Brain pericyte (primary cell): Measurements from ENCODE around the gene POMT2.
"Not testable (repeated sequence)": the region's sequence is repeated elsewhere in the genome, so short reads cannot be mapped to it uniquely, and the experiment has no call there.

ENCODE experiments used
- DNase-seq: peaks from one replicate; pipeline ENCODE4 v3.0.0-alpha.2; 2012; ENCODE audit warnings: low read depth, low spot score

The POMT2 gene

DNA sequence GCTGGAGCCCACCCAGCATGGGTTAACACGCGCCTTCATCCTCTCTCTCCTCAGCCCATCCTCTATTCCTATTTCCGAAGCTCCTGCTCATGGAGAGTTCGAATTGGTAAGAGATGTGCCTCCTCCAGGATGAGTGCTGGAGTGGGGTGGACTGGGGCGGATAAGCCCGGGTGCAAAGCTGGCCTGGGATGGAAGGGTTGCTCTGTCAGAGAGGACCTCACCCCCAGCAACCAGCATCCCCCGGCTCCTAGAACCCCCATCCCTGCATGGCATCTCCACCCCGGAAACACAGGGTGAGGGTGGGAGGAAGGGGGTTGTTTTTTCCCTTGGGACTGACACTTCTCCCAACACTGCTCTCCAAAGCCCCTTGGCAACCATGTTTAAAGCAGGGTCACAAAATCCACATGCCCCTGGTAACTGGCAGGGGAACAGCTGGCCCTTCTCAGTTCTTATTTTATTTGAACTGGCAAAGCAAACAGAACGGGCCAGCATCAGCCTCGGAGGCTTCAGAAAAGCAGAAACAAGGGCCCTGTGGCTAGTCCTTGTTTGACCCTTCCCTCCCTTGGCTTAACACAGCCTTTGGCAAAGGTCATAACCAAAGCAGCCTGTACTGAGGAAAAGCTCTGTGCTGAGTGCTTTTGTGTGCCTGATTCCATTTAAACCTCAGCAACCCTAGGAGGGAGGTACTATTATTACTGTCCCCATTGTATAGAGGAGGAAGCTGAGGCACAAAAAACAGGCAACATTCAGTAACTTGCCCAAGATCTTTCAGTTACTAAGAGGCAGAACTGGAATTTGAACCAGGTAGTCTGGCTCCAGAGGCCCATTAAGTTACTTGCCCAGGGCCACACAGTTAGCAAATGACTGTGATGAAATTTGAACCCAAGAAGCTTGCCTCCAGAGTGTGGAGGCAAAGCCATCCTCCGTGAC is 4.4 kb upstream of the POMT2 start:
- no peak for DNase-seq

DNA sequence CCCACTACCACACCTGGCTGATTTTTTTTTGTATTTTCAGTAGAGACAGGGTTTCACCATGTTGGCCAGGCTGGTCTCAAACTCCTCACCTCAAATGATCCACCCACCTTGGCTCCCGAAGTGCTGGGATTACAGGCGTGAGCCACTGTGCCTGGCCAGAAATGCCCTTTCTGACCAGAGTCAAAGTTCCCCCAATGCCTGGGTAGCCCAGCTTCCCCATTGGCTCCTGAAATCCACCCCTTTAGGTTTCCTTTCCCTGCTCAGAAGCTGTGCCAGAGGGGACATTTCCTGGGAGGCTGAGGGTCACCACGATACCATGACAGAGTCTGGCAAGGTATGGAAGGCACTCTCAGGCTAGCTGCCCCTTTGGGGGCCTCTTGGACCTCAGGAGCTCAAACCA is 3.6 kb upstream of the POMT2 start:
- no peak for DNase-seq

DNA sequence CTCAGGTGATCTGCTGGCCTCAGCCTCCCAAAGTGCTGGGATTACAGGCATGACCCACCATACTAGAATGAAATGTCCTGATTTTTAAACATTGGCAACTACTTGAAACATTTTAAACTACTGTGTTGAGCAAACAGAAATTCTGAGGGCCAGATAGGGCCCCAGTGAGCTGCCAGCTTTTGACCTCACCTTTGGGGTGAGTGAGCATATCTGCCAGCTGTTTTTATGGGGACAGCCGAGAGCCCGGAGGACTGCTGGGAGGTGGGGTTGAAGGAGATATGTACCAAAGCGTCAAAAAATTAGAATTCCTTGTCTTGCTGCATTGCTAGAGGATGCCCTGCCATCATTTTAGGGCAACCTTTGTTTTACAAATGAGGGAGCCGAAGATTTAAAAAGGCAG is 2.9 kb upstream of the POMT2 start:
- no peak for DNase-seq

DNA sequence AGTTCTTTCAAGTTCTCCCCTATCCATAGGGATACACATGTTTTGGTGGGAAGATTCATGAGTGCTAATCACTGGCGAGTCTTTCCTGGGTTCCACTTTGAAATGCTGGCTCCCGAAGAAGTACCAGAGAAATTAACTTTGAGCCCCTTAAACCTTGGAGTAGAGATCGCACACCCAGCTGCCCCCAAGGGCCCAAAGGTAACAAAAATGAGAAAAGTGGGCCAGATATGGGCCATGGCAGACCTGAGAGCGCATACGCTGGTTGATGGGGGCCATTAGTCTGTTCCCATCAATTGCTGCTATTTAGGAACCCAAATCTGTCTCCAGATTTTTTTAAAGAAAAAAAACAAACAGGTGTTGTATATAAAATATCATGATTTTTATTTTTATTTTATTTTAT is 2.3 kb upstream of the POMT2 start:
- no peak for DNase-seq

DNA sequence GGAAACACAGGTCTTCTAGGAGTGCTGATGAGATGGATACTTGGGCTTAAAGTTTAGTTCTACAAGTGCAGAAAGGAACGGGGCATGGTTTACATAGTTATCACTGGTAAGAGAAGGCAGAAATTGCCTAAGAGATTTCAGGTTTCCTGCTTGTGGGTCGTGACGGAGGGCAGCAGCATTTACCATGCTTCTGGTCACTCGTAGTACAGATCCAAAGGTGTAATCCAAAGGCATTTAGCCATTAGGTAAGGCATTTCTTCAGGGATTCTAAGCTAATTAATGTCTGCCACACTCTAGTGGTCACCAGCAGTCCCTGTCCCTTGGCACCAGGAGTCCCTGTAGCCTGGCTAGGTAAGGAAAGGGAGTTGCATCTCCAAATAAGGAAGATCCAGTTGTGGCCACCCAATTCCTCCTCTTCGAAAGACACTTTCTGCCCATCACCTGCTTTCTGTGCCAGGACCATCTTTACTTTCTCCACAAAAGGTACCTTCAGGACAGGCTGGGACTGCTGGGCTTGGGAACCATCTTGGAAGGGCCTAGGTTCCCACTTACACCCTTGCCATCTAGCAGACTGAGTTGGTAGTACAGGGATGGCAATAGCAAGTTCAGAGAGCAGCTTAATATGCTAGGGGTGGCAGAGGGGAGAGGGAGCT is 1.7 kb upstream of the POMT2 start:
- DNase-seq = no peak

DNA sequence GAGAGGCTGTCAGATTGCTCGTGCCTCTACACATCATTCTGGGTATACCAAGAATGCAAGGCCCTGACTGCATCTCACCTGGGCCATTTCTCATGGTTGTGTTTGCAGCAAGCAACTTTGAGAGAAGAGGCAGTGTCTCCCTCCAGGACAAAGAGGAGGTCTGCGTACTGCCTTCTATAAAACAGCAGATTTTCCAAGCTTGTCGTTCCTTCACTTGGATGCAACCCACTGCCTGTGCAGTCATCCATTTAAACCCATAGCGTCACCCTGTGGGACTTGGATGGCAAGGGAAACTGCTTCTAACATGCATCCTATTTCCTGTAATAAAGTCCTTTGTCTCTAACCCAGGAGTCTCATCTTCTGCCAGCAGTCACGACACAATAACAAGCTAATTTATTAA is 1.3 kb downstream of the POMT2 start:
- no peak for DNase-seq

DNA sequence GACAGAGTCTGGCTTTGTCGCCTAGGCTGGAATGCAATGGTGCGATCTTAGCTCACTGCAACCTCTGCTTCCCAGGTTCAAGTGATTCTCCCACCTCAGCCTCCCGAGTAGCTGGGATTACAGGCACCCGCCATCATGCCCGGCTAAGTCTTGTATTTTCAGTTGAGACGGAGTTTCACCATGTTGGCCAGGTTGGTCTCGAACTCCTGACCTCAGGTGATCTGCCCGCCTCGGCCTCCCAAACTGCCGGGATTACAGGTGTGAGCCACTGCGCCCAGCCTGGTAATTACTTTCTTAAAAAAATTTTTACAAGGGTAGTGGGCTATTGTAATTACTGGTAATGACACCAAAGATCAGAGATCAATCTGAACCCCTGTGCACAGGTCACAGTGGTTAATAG is 1.9 kb downstream of the POMT2 start:
- DNase-seq = not testable (repeated sequence)

DNA sequence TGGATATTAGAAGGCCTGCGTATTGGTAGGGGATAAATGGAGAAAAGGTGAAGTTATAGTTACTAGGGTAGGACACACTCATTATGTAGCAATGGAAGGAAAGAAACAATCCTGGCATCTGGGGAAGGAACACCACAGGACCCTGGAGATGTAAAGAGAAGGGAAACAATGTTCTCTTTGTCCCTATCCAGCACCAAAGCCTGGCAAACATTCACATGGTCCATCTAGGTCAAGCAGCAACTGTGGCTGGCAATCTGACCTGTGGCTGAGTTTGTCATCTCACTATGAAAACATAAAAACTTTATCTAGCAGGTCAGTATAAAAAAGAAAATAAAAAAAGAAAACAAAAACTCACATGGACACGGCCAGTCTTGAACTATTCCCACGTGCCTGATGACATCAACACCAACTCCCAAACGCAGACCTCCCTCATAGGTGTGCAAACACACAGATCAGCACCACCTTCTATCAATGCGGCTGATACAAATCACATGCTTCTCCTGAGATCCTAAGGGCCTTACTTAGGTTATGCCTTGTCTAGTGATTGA is 2.6 kb downstream of the POMT2 start:
- DNase-seq = no peak

DNA sequence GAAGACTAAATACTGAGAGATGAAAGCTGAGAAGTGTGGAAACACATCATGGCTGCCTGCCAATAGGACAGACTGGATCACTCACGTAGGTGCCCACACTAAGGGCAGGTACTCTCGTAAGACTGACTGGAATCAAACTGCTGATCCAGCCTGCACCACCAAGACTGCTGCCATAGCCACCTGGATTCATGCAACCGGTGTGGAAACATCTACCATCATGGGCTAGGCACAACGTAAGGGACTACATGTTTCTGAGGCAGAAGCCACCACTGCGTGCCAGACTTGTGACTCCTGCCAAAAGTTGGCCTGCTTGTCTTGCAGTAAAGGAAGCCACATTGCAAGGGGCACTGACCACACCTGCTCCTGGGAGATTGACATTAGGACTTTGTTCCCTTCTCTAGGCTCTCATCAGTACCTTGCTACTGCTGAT is 3.8 kb downstream of the POMT2 start:
- no peak for DNase-seq

DNA sequence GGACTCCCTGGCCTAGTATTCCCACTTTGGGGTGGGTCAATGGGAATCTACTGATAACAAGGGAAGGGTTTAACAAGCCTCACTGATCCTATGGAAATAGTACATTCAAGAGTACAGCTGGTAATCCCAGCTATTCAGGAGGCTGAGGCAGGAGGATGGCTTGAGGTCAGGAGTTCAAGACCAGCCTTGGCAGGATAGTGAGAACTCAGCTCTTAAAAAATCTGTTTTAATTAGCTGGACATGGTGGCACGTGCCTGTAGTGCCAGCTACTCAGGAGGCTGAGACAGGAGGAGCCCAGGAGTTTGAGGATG is 4.5 kb downstream of the POMT2 start:
- no peak for DNase-seq

DNA sequence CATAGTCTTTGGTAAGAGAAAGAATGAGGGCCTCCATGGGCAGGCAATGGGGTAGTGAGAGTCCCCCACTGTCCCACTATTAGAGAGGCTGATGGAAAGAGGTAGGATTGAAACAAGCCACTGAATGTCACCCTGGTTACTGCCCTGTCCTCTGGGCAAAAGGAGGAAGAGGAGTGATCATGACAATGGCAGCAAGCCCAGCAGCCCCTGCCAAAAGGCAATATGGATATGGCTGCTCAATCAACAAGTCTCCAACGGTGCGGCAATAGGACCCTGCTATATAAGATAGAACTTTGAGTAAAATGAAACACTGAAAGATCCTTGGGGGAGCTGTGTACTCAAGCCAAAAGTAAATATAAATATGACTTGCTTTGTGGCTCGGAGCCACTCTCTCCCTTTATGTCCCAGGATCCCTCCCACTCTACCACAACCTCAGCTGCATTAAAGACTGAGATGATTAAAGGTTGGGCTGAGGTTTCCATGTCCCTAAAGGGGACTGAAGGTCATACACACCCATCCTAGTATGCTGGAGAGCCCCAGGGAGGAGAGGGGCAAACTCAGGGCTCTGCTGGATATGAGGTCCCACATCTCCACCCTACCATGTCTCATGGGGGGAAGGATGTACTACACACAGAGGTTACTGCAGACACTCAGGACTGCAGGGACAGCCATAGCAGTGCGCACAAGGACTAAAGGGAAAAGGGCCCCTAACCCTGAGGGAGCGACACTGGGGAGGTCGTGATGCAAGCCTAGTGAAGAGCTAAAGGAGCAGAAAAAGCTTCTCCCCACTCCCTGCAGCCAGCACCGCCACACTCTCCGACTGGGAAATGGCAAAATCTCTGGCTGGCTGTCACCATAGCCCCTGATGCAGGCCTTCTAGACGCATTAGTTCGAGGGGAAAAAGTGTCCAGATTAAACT is 5.9 kb downstream of the POMT2 start:
- no peak for DNase-seq

DNA sequence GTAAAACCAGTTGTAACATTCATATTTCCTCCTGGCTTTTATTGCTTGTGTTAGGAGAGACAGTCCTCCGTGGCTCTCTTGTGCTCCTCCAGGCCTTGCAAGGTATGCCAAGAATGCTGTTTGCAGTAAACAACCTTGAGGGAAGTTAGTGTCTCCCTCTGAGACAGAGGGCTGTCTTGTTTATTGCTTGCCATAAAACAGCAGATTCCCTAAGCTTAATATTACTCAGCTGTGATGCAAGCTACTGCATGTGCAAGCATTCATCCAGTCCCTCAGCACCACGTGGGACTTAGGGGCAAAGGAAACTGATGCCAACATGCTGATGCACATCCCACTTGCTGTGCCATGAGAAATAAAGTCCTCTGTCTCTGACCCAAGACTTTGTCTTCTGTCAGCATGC is 6.6 kb downstream of the POMT2 start:
- no peak for DNase-seq

DNA sequence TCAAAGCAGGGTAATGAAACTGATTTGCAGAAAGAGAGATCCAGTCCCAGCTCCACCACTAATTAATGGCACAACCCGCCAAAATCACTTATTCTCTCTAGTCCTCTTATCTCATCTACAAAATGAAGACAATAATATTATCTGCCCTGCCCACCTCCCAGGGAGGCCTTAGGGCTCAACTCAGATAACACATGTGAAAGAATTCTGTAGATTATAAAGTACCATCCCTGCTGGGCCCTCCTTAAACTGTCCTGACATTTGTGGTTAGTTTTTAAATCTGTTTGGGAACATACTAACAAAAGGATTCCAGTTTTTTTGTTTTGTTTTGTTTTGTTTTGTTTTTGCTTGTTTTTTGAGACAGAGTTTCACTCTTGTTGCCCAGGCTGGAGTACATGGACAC is 7.3 kb downstream of the POMT2 start:
- no peak for DNase-seq

DNA sequence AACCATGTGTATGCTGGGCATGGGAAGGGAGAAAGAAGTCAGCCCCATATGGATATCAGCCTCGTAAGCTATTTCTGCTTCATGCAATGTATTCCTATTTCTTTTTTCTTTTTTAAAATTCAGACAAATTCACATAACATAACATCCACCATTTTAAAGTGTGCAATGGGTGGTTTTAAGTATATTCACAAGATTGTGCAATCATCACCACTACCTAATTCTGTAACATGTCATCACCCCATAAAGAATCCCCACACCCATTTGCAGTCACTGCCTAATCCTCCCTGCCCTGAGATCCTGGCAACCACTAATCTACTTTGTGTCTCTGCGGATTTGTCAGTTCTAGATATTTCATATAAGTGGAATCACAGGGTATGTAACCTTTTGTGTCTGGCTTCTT is 9.5 kb downstream of the POMT2 start:
- no peak for DNase-seq

DNA sequence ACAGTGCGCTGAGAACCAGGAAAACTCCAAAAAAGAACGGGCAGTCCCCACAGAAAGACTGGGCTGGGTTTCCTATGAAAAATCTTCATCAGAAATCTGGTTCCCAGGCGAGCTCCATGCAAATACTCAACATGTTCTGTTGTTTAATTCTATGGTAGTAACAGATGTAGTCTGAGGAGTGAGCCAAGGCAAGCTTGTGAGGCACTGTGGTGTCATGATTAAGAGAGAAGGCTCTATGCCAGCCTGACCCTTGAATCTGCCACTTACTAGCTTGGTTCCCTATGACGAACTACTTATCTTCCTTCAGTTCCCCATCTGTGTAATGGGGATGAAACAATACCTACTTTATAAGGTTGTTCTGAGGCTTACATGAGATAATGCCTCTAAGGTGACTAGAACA is 10.7 kb downstream of the POMT2 start:
- DNase-seq = no peak

DNA sequence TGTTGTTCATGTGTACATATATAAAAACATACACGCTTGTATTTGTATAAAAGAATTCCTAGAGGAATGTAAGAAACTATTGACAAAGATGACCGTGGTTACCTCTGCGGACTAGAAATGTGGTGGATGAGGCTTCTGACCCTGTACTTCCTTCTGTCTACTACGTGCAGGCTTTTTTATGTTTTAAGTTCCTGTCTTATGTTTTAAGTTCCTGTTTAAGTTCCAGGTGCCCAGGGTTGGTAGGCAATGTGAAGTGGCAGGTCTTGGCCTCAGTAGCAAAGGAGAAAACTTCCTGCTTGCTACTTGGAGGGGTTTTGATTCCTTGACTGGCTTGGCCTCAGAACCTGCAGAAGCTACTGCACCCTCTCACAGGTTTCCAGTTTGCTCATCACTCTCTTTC is 11.6 kb downstream of the POMT2 start:
- DNase-seq = no peak

DNA sequence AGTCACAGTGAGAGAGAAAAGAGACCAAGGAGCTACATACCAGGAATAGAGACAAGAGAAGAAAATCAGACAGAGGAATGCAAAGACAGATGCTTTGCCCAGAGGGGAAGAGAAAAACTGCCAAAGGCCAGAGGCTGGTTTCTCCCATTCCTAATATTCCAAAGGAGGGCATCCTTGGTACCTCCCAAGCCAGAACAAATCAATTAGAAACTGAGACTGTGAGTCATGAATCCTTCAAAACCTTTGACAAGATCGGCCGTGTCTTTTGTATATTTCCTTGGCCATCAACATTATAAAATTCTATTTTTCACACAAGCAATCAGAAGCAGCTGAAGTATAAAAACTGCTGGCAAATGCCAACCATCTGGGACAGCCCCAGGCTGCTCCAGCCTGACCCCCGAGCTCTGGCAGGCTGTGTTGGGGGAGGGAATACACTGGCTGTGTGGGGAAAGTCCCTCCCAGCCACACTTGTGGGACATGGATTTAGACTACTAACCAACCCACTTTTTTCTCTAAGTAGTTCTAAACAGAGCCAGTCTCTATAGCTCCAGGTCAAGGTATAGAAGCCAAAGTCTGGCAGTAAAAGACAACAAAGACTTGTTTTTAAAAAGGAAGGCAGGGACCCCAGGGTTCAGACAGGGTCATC is 13.7 kb downstream of the POMT2 start:
- no peak for DNase-seq

DNA sequence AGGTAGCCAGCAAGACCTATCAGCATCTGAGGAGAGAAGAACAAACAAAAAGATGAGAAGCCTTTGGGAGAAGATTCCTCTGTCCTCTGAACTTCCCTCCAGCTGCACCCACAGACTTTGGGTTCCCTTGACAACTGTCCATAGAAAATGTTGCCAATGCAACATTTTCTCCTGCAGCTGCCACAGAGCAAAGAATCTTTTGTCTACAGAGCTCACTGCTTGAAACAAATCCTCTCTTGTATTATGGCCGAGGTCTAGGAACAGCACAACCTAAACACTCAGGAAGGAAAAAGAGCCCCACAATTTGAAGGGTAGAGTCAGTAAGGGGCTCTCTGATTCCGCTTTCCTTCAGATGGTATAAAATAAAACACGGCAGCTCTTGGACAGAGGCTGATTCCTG is 14.3 kb downstream of the POMT2 start:
- no peak for DNase-seq

DNA sequence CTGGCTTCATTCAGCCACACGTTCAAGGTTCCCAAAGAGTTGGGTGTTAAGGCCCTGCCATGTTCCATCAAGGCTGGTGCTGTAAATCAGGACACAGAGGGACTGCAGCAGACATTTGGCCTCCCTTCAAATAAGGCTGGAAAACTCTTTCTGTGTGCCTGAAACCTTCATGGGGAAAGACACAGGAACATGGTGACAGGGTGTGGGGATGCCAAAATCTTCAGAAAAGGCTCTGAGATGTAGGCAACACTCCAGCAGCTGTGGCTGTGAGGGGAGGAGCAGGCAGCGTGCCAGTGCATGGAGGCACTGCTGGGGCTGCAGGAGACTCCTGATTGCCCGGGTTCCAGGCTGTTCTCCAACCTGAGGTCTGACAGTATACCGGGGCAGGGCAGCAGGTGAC is 15.0 kb downstream of the POMT2 start:
- DNase-seq = no peak

DNA sequence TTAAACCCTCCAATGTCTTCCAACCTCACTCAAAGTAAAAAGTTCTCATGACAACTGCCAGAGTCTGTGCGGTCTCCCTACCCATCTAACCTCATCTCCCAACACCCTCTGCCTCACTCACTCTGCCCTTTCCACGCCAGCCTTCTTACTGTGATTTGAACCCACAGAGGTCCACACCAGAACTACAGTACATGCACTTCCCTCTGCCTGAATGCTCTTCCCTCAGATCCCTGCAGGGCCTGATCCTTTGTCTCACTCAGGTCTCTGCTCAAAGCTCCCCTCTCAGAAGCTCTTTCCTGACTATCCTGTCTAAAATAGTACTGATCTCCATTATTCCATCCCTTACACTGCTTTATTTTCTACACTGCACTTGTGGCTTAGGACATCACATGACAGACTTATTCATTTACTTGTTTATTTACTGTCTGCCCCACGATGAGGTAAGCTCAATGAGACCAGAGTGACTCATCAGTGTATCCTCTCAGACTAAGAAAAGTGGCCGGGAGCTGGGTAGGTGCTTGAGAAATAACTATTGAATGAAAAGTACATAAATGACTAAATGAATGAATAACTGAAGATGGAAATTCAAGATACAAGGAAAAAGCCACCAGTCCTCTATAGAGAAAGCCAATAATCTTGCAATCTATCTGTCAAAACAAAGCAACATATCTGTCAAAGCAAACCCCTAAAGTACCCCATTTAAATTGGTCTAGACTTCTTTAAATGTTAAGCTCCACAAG is 17.1 kb downstream of the POMT2 start:
- peak; percentile 50 for DNase-seq

DNA sequence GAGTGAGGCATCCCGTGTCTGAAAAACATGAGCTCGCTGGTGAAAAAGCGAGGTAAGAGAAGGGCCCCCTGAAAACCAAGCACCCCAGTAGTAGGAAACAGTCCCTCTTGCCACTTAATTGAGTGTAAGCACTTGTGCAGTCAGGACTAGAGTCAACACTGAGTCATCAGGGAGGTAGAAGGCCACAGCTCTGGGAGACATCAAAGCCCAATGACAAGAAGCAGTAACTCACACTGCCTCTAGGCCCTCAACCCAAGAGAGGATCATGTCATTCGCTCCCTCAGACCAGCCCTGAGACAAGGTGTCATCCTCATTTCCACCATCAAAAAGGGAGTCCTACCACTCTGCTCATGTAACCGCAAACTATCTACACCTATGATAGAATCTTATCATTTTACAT is 17.8 kb downstream of the POMT2 start:
- no peak for DNase-seq
